ENCODE data around the gene MRTFA.
"Not testable (repeated sequence)": the region's sequence is repeated elsewhere in the genome, so short reads cannot be mapped to it uniquely, and the experiment has no call there.

The MRTFA gene

DNA sequence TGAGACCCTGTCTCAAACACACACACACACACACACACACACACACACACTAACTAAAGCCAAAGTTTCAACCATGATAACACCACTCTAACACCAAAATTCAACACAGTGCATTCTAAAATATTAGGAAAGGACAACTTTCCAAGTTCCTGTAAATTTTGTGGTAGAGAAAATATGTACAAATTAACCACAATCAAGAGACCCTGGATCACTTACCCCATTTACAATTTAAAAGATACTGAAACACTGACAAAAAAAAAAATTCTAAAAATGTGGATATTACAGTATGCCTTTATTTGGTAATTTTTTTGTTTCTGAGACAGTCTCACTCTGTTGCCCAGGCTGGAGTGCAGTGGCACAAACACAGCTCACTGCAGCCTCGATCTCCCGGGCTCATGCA, 9.7 kb downstream of the MRTFA start:
- no peak for DNase-seq

DNA sequence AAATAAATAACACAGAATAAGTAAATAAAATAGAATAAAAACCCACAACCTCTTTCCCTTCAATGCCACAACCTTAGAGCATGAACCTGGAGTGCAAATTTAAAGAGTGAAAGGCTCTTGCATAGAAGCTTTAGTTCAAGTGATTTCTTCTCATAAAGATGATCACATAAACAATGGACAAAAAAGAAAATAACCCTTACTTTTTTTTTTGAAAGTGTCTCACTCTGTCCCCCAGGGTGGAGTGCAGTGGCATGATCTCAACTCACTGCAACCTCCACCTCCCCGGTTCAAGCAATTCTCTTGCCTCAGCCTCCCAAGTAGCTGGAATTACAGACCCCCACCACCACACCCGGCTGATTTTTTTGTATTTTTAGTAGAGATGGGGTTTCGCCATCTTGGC, 10.7 kb downstream of the MRTFA start:
- DNase-seq: not testable (repeated sequence)

DNA sequence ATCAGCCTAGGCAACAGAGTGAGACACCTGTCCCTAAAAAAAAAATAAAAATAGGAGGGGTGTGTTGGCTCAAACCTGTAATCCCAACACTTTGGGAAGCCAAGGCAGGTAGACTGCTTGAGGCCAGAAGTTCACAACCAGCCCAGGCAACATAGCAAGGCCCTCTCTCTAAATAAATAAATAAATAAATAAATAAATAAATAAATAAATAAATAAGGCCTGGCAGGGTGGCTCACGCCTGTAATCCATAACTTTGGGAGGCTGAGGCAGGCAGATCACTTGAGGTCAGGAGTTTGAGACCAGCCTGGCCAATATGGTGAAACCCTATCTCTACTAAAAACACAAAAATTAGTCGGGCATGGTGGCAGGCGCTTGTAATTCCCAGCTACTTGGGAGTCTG, 11.2 kb downstream of the MRTFA start:
- DNase-seq: not testable (repeated sequence)

DNA sequence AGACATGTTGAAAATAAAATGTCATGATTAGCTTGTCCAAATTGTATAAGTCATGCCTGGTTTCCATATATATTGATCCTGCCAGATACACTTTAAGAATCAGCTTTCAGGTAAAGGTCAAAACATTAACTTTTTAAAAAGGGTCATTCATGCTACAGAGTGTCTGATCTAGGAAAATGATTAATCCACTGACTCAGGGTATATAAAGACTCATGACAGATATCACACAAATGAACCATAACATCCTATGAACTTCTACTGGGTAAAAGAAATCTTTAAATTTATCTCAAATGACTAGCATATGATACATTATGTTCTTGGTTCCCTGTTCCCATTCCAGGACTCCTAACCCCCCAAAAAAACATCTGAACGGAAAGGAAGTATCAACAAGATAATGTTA, 11.7 kb downstream of the MRTFA start:
- no peak for DNase-seq

DNA sequence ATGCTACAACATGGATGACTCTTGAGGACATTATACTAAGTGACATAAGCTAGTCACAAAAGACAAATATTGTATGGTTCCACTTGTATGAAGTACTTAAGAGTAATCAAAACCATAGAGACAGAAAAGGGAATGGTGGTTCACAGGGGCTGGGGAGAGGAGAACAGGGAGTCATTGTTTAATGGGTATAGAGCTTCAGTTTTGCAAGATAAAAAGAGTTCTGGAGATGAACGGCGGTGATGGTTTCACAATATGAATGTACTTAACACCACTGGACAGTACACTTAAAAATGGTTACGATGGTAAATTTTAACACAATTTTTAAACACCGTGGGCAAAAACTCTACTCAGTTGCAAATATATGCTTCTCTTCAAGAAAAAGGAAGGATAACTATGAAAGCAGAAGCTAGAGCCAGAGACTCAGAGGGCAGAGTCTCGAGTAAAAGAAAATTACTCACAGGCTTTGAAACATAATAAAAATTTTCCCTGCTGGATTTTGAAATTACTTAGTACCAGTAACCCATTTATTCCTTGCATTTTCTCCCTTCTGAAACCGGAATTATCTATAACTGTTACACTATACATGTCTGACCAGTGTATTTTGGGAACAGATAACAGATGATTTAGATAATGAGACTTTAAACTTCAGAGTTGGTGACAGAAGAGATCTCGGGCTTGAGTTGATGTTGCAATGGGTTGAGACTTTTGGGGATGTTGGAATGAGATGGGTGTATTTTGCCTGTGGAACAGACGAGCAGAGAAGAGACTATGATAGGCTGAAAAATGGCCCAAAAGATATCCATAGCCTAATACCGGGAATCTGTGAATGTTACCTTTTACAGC, 15.0 kb downstream of the MRTFA start:
- DNase-seq: no peak

DNA sequence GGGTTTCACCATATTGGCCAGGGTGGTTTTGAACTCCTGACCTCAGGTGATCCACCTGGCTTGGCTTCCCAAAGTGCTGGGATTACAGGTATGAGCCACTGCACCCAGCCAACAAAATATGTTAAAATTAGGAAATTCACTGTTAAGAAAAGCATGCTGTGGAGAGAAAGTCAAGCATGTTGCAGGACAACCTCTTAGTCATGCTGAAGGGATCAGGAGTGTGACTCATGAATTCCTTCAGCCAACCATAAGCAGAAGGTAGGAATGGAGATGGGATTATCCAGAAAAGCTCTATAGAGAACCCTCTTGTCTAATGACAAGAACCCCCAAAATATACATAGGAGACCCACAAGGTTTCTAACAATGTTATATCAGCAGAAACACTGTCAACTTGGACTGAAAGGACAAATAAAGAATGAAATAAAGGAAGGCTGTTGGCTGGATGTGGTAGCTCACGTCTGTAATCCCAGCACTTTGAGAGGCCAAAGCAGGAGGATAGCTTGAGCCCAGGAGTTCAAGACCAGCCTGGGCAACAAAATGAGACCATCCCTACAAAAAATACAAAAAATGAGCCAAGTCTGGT, 16.0 kb downstream of the MRTFA start:
- DNase-seq: no peak

DNA sequence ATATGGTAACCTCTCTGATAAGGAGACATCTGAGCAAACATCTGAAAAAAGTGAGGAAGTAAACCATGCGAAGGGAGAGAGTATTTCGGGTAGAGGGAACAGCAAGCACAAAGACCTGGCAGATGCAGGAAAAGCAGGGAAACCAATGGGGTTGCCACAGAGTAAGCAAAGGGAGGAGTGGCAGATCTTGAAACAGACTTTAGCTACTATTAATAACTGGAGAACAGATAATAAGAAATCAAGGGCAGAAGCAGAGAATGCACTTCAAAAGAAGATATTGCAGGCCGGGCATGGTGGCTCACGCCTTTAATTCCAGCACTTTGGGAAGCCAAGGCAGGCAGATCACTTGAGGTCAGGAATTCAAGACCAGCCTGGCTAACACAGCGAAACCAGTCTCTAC, 18.1 kb downstream of the MRTFA start:
- DNase-seq: no peak

DNA sequence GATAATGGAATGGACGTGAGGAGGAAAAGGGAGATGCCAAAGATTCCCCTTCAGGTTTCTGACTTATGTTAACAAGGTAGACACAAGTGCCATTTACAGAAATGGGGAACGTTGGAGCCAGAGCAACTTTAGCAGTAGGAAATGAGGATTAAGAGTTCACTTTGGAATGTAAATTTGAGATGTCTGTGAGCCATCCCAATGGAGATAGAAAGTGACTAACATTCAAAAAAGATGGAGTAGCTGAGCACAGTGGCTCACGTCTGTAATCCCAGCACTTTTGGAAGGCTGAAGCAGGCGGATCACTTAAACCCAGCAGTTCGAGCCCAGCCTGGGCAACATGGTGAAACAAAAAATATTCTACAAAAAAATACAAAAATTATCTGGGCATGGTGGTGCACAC, 19.9 kb downstream of the MRTFA start:
- DNase-seq: no peak

DNA sequence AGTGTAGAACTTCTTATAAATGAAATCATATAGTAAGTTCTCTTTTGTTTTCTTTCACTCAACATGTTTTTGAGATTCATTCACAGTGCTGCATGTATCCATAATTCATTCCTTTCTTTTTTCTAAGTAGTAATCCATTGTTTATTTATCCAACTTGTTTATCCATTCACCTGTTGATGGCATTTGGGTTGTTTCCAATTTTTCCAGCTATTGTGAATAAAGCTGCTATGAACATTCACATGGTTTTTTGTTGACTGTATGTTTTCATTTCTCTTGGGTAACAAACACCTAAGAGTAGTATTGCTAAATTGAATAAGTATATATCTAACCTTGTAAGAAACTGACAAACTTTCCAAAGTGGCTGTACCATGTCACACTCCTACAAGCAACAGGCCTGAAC, 23.5 kb downstream of the MRTFA start:
- DNase-seq: no peak

DNA sequence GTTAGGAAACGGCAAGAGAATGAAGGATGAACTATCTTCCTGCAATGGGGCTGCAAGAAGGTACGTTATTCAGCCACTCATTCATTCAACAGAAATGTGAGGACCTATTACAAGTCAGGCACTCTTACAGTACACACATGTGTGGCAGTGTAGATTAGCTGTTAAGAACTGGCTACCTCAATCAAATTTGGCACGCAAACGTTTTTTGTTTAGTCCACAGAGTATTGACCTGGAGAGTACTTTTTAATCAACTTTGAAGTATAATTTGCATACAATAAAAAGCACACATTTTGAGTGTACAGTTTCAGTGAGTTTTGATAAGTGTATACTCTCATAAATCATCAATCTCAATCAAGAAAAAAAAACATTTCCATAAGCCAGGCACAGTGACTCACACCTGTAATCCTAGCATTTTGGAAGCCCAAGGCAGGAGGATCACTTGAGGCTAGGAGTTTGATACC, 24.2 kb downstream of the MRTFA start:
- DNase-seq: no peak

DNA sequence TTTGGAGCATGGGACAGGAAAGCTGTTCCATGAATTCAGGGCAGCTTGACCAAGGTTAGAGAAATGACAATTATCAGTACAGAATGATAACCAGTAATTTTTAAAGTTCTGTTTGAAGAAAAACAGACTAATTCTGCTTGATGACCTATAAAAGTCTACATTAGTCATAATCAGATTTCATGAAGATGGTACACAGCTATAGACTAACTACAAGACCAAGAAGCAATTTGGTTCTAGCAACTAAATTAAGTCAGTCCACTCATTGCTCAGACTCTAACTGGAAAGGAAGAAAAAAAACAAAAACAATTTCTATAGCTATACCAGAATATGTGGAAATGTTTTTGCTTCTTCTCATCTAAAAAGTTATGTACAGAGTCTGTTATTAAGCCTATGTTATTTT, 24.9 kb downstream of the MRTFA start:
- no peak for DNase-seq

DNA sequence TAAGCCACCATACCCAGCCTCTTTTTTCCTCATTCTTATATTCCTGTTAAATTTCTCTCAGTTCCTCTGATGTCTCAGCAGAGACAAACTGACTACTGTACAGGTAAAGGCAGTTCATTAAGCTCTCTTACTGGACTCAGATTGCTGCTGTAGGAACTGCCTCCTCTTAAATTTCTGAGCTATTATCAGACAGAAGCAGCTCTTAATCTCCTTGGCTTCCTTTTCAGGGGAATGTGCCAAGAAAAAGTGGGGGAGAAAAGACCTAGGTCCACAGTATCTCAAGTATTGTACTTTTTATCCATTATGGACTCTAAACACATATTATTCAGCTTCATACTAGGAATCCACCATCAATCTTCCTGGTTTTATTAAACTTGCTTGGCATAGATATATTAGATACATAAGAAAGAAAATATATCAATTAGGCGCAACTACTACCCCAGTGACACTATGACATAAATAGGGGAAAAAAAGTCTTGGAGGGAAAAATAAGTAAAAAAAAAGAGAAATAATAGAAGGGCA, 26.1 kb downstream of the MRTFA start:
- DNase-seq: no peak

DNA sequence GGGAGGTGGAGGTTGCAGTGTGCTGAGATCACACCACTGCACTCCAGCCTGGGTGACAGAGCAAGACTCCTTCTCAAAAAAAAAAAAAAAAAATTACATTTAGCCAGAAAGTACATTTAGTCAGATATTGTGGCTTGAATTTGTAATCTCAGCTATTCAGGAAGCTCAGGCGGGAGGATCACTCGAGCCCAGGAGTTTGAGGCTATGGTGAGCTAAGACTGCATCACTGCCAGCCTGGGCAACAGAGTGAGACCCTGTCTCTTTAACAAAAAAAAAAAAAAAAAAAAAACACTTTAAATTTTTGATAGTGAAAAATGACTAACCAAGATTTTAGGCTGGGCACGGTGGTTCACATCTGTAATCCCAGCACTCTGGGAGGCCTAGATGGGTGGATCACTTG, 27.3 kb downstream of the MRTFA start:
- no peak for DNase-seq

DNA sequence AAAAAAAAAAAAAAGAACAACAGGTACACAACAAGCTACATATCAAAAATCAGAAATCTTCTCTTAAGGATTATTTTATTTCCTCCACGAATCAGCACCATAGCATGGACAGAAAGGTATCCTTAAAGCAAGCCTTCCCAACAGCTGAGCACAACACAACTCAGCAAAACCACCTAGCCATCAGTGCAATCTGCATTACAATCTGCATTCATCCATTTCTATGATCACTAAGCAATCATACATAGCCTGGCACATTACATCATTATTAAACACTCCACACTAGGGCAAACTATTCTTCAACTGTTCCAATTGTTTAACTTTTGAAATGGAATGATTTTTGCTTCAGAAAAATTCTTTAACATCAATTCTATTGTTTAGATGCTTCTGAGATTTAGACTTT, 29.0 kb downstream of the MRTFA start:
- DNase-seq: no peak

DNA sequence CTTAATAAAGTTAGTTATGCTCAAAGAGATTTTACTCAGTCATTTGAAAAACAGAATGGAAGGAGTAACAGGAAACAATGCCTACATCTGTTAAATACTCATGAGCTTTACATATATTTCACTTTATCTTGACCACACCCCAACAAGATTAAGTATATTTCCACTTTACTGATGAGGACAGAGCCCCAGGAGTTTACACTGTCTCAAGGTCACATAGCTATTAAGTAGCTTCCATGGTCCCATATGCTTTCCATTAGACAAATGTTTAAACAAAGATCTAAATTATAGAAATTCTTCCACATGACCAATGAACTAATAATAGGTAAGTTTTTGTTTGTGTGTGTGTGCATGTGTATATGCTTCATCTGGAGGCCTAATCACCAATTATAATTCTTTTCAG, 30.2 kb downstream of the MRTFA start:
- DNase-seq: no peak

DNA sequence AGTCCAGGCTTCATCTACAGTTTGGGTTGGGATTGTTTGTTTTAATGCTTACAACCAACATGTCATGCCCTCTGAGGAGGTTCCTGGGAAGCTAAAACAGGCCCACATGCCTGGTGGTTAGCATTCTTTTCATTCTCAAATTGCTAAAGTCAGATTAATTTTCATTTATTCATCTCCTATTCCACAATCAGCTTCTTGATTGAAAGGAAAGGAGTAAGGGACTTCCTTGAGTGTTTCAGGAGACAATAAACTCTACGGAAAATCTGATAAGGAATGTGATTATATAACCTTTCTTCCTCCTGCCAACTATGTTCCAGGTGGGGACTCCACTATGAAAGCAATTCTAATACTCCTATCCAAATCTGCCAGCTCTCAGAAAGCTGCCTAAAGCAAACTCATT, 30.8 kb downstream of the MRTFA start:
- no peak for DNase-seq

DNA sequence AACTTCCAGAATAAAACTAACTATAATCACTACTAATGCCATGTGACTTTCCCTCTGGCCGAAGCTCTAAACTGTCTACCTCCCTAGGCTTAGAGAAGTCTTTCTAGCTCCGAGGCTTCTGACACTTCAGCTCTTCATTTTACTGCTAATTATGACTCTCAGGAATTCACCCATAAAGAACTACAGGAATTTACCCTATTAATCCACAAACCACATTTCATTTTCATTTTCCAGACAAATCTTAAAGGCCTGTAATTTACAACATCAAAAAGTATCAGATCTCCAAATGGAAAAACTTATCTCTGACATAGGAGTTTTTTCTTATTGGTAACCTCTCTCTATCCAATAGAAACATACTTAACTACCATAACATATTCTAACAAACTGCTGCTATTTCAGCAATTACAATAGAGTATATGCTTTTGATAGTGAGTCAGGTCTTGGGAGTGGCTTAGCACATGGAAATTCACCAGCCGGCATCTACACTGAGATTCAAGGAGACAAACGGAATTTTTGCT, 33.4 kb downstream of the MRTFA start:
- no peak for DNase-seq

DNA sequence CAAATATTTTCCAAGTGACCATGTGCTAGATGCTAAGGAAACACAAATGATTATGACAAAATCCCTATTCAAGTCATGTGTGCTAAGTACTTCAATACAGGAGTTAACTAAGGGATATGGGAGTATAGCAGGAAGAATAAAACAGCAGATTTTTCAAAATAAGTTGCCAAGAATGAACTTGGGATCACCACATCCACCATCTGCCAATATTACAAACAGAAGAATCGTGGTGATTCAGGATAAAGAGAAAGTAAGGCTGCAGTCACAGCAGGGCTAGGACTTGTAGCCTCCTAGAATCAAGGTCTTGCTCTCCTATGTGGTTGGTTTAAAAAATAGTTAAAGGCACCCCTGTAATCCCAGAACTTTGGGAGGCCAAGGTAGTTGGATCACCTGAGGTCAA, 34.3 kb downstream of the MRTFA start:
- no peak for DNase-seq

DNA sequence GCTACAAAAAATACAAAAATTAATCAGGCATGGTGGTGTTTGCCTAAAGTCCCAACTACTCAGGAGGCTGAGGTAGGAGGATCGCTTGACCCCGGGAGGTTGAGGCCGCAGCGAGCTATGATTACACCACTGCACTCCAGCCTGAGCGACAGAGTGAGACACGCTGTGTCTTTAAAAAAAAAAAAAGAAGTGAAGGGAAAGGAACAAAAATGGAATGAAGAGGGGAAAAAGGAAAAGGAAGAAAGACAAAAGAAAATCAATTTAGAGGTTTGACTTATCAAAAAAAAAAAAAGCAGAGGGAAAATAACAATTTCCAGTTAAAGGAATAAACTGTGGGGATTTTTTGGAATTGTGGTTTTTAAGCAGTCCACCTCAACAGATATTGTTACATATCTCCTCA, 36.8 kb downstream of the MRTFA start:
- no peak for DNase-seq

DNA sequence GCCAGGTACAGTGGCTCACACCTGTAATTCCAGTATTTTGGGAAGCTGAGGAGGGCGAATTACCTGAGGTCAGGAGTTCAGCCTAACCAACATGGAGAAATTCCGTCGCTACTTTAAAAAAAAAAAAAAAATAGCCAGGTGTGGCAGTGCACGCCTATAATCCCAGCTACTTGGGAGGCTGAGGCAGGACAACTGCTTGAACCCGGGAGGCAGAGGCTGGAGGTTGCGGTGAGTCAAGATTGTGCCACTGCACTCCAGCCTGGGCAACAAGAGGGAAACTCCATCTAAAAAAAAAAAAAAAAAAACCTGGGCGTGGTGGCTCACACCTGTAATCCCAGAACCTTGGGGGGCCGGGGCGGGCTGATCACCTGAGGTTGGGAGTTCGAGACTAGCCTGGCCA, 37.8 kb downstream of the MRTFA start:
- DNase-seq: not testable (repeated sequence)

DNA sequence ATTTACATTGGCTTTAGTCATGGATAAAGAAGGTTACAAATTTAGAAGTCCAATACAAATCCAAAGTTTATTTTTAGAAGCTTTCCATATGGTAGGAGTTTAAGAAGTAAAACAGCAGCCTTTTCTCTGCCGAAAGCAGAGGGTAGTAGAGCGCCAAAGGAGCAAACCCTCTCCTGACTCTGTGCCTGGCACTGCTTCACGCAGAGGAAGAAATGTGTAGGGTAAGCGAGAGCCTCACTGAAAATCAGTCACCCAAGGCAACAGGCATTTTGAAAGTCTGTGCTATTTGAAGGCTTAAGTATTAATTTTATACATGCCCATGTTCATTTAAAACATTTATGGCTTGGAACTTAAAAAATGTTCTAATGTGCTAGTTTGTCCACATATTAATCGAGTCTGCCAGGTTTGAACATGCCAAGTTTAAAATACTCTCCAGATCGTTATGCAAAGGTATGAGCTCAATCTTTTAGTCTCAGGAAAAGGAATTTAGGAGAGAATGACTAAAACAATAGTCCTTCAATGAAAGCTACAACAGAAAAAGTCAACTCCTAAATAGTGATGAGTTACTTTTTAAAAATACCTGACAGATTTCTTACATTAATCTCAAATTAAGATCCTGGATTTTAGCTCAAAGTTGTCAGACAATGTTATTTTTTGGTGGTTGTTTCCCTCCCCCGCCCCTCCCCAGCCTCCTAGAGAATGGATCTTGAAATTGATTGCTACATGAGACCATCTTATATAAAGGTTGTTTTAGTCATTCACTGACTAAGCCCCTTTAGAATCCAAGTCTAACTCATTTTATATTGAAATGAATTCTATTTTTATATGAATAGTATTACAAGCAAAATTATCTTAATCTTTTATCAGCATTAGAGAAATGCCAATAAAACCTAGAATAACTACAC, 38.7 kb downstream of the MRTFA start:
- no peak for DNase-seq

DNA sequence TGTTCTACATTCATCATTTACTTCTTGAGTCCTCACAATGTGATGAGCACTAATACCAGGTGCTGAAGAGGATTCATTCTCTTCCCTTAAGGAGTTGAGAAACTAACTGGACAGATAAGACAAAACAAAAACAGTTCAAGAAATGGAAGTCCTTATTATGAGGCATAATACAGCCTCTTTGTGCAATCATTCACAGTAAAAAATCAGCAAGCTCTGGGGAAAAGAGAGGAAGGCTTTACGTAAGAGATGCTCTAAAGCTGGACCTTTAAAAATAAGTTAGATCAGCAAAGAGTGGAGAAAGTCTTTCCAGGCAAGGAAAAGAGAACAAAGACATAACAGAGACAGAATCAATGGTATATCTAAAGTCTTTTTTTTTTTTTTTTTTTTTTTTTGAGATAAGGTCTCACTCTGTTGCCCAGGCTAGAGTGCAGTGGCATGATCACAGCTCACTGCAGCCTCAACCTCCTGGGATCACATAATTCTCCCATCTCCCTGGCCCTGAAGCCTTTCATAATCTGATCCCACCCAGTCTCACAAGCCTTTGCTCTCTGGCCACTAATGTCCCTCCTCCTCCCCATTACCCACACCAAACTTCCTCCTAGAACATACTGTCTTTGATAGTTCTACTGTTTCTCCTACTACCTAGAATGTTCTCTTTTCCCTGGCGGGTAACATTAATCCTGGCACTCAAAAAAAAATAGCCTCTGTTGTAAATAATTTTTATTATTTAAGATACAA, 40.9 kb downstream of the MRTFA start:
- DNase-seq: no peak
